NCI-H345 treated with DMSO at 0.1 percent for 48 hours (cell line): Measurements from ENCODE around the gene UNC5C.
A peak's percentile ranks its signal among the peaks of the same experiment; 100 is the strongest.
"Not testable (repeated sequence)": the region's sequence is repeated elsewhere in the genome, so short reads cannot be mapped to it uniquely, and the experiment has no call there.

Source experiments
- DNase-seq: peaks from one replicate; lab custom pipeline; 2025; ENCODE audit not compliant: unreplicated experiment; lab: John Stamatoyannopoulos, UW

UNC5C gene

GRCh38 chr4:95183656-95184408, 364.9 kb downstream of the UNC5C start:
- no peak for DNase-seq

GRCh38 chr4:95181996-95182306, 366.8 kb downstream of the UNC5C start:
- DNase-seq: no peak

GRCh38 chr4:95181243-95181995, 367.4 kb downstream of the UNC5C start:
- no peak for DNase-seq

GRCh38 chr4:95180531-95181242, 368.1 kb downstream of the UNC5C start:
- no peak for DNase-seq

- no peak for DNase-seq
Measured at GRCh38 chr4:95178938-95179337, 369.8 kb downstream of the UNC5C start.

GRCh38 chr4:95171377-95171776, 377.4 kb downstream of the UNC5C start:
- DNase-seq: not testable (repeated sequence)

GRCh38 chr4:95170176-95170575, 378.6 kb downstream of the UNC5C start:
- no peak for DNase-seq

- DNase-seq: no peak
Measured at GRCh38 chr4:95167805-95168204, 381.0 kb downstream of the UNC5C start.

- DNase-seq: peak; percentile 33
Measured at GRCh38 chr4:95165926-95166524, 382.7 kb downstream of the UNC5C start.

GRCh38 chr4:95162867-95163266, 385.9 kb downstream of the UNC5C start:
- DNase-seq: no peak

GRCh38 chr4:95161781-95162469, 386.8 kb downstream of the UNC5C start:
- DNase-seq: no peak

- no peak for DNase-seq
Measured at GRCh38 chr4:95159384-95159783, 389.4 kb downstream of the UNC5C start.

GRCh38 chr4:95158626-95159025, 390.1 kb downstream of the UNC5C start:
- no peak for DNase-seq

GRCh38 chr4:95158045-95158444, 390.7 kb downstream of the UNC5C start:
- DNase-seq: no peak

- no peak for DNase-seq
Measured at GRCh38 chr4:95157596-95157995, 391.2 kb downstream of the UNC5C start.

- DNase-seq: no peak
Measured at GRCh38 chr4:95156452-95156765, 392.4 kb downstream of the UNC5C start.

- no peak for DNase-seq
Measured at GRCh38 chr4:95155759-95156451, 392.9 kb downstream of the UNC5C start.

GRCh38 chr4:95153182-95153581, 395.6 kb downstream of the UNC5C start:
- DNase-seq: no peak

GRCh38 chr4:95151255-95151654, 397.5 kb downstream of the UNC5C start:
- no peak for DNase-seq

- no peak for DNase-seq
Measured at GRCh38 chr4:95142932-95143331, 405.8 kb downstream of the UNC5C start.

- DNase-seq: no peak
Measured at GRCh38 chr4:95141361-95141760, 407.4 kb downstream of the UNC5C start.
